Fibroblast of skin of right biceps (primary cell): ENCODE measurements around the gene TRDN.
"Not testable (repeated sequence)": the region's sequence is repeated elsewhere in the genome, so short reads cannot be mapped to it uniquely, and the experiment has no call there.

ENCODE experiments used
- DNase-seq: peaks from one replicate; pipeline ENCODE4 v3.0.0-alpha.2; 2013

Gene TRDN

DNA sequence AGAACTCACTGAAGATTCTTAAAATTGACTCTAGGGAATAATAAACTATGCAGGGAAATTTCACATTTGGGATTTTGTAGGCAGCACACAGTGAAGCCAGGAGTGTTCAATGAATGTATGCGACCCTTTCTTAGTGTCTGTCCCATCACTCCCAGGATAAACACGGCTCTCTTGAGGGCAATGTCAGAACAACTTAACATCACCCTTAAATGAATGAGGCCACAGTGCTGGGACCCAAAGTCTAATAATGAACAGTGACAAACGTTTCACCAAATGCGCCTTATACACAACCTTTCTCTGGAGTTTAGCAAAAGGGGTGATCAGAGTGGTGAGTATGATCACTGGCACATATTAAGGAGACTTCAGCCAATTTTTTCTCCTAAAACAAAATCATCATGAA is 403.4 kb downstream of the TRDN start:
- no peak for DNase-seq

GRCh38 chr6:123227789-123228188 is 409.0 kb downstream of the TRDN start:
- DNase-seq = not testable (repeated sequence)

- no peak for DNase-seq
Measured at GRCh38 chr6:123226398-123226797, 410.4 kb downstream of the TRDN start.

DNA sequence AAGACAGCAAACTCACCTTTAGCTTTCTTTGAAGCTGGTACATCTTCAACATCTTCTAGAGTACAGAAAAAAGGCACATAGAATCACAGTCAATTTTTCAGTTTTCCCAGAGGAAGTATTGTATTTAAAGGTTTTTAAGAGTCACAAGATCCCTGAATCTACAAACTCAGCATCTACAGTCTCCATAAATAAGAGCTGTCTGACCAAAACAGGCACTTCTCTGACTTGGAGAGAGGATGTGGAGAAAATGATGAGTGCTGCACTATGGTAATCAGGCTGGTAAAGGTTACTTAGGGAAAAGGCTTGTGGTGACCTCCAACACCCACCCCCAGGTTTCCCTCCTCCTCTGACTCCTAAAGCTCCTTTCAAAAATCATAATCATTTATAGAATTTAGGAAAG is 412.7 kb downstream of the TRDN start:
- DNase-seq = no peak

GRCh38 chr6:123223461-123223860 is 413.3 kb downstream of the TRDN start:
- DNase-seq = no peak

- DNase-seq = no peak
Measured at GRCh38 chr6:123215211-123215610, 421.5 kb downstream of the TRDN start.

GRCh38 chr6:123214433-123214832 is 422.3 kb downstream of the TRDN start:
- DNase-seq = no peak

DNA sequence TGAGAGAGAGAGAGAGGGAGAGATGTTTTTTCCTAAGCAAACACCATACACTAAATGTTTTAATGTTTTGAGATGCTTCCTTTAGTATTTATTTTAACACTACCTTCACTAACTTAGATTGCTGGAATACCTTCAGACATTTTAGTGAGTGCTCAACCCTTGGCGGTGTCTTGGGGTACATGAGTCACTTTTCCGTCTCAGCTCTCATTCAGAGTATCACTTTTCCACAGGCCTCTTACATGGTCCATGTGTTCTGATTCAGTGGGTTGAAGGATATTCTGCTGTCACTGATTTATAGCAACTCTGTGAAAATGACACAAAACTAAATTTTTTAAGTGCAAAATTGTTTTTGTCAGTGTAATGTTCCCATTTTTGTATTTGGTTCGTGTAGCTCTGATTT is 422.8 kb downstream of the TRDN start:
- no peak for DNase-seq

- no peak for DNase-seq
Measured at GRCh38 chr6:123211777-123212545, 424.8 kb downstream of the TRDN start.

DNA sequence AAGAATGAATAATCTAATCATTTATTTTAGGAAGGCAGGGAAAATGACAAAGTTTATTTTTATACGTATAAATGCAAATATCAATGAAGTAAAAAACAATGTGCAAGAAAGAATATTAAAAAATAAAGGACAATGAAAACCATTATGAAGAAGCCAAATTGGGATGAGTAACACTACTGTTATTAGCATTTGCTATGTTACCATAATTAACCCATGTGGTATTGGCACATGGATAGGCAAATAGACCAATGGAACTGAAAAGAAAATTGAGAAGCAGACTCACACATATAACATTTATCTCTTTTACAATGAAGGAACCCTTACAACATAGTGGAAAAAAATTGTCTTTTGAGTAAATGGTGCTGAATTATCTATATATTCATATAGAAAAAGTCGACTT is 426.1 kb downstream of the TRDN start:
- no peak for DNase-seq

GRCh38 chr6:123207967-123208510 is 428.7 kb downstream of the TRDN start:
- no peak for DNase-seq

DNA sequence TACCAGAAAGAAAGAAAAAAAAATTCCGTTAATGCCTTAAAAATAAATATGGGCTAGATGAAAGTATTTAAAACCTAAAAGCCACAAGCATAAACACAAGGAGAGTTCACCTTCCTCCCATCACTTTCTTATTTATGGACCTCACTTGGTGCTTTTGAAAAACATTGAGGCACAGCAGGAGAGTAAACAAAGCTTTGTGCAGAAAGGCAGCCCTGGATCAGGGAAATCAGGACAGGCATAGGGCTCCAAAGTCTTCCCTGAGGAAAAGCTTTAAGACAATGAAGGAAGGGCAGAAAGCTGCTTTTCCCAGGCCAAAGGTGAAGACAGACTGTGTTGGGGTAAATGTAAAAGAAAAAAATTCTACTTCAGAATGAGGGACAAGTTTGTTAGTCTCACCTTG is 432.8 kb downstream of the TRDN start:
- DNase-seq = no peak

- DNase-seq = no peak
Measured at GRCh38 chr6:123201869-123202372, 434.8 kb downstream of the TRDN start.

GRCh38 chr6:123193298-123193697 is 443.5 kb downstream of the TRDN start:
- no peak for DNase-seq

DNA sequence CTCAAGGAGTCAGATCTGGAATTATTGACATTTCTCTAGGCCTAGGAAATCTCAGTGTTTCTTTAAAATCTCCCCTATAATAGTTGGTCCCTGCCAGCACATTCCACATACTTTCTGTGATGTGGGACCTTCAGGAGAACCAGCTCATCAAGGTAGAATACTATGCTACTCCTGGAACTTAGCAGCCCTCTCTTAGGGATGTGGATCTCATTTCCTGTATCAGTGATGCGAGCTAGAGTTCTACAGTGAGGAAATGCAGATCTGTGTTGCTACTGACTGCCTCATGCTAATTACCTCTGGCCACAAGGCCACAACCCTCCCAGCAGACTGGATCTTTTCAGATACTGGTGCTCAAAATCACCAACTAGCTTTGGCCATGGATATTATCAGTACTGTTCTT is 446.9 kb downstream of the TRDN start:
- no peak for DNase-seq

- no peak for DNase-seq
Measured at GRCh38 chr6:123182998-123183397, 453.8 kb downstream of the TRDN start.

GRCh38 chr6:123176706-123177105 is 460.0 kb downstream of the TRDN start:
- no peak for DNase-seq

DNA sequence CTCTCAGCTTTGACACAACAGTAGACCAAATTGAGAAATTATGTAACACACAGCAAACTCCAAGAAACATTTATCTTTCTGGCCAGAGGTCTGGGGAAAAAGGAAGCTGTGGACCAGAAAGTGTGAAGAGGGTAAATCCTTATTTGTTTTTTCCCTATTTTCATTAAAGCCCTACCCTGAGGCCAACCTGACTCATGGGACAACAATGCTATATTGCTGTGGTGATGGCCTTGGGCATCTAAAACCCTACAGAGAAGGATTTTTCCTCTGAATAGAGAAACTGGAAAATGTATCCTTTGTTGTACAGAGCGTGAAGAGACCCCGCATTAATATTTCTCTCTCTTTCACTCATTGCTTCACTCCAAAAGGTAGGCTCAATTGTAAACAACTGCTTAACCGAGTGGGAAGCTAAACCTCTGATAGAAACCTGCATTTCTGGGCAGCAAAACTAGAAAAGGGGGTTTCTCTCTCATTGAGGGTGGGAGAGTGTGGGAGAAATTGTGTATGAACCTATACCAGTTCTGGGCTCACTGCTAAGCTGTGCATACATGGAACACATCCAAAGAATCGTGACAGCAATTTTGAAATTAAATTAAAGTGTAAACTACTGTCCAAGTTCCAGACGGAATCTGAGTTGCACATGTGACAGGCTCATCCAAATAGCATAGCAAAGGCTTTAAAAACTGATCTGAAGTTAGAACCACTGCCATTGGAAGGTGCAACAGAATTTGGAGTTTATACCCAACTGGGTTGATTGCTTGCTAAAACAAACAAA is 465.2 kb downstream of the TRDN start:
- DNase-seq = no peak

GRCh38 chr6:123169774-123170095 is 467.0 kb downstream of the TRDN start:
- no peak for DNase-seq

DNA sequence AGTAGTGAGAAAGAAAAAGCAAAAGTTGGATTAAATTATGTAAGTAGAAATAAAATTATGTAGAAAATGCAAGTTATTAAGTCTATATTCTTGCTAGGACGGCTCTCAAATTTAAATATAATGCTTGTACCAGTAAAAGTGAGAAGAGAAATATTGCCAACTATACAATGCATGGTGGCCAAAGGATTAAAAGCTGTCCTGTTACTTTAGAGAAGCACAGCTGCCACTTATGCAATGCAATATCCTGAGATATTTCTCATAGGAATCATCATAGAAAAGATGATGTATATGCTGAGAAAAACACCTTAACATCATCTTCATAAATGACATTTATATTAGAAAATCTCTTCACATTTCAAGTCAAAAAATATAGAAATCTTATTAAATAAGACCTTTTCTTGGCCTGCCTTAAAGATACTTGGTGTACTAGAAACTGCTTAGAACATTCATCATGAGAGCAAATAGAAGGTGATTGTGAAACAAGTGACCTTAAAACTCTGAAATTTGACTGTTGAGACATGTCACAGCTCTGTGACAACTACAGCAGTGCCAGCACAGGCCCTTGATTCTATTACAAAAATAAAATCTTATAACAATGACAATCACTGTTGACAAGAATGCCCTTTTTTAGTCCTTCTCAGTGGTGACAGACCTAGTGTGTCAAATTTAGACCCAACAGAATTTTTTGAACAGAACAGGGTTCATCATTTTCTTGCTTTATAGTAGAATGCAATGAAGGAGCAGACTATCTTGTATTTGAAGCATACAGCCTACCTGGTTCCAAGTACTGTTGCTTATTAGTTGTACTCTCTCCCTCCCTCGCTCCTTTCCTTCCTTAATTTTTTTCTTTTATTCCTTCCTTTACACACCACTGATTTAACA is 467.6 kb downstream of the TRDN start:
- DNase-seq = no peak

- DNase-seq = no peak
Measured at GRCh38 chr6:123168466-123168865, 468.3 kb downstream of the TRDN start.
